ENCODE data around the gene MGRN1. TPM values are rescaled to one million over a fixed set of nuclear protein-coding genes. Genes with fewer than 3 reads are reported as not detected.

Gene MGRN1
- total RNA-seq, 1 experiment from 2014 or later = 13.3 TPM

GRCh38 chr16:4602331-4602730 is 22.3 kb upstream of the MGRN1 start:
- in situ Hi-C loops (cut with HindIII; ENCODE audit: low sequenced_read_pairs) = no loop called here
- no peak for DNase-seq (ENCODE audit: low spot score)

GRCh38 chr16:4603624-4604170 is 20.9 kb upstream of the MGRN1 start:
- no peak for DNase-seq (ENCODE audit: low spot score)
- in situ Hi-C loops (cut with HindIII; ENCODE audit: low sequenced_read_pairs) = no loop called here

GRCh38 chr16:4604401-4604800 is 20.2 kb upstream of the MGRN1 start:
- DNase-seq (ENCODE audit: low spot score) = no peak
- in situ Hi-C loops (cut with HindIII; ENCODE audit: low sequenced_read_pairs) = no loop called here

GRCh38 chr16:4606354-4606753 is 18.3 kb upstream of the MGRN1 start:
- no peak for DNase-seq (ENCODE audit: low spot score)
- in situ Hi-C loops (cut with HindIII; ENCODE audit: low sequenced_read_pairs) = no loop called here

GRCh38 chr16:4607841-4608703 is 16.6 kb upstream of the MGRN1 start:
- in situ Hi-C loops (cut with HindIII; ENCODE audit: low sequenced_read_pairs) = no loop called here
- no peak for DNase-seq (ENCODE audit: low spot score)

- no peak for DNase-seq (ENCODE audit: low spot score)
- in situ Hi-C loops (cut with HindIII; ENCODE audit: low sequenced_read_pairs) = no loop called here
These were observed 16.0 kb upstream of the MGRN1 start for GRCh38 chr16:4608704-4608980.

GRCh38 chr16:4609200-4610010 is 15.2 kb upstream of the MGRN1 start:
- in situ Hi-C loops (cut with HindIII; ENCODE audit: low sequenced_read_pairs) = no loop called here
- no peak for DNase-seq (ENCODE audit: low spot score)

GRCh38 chr16:4610011-4611005 is 14.3 kb upstream of the MGRN1 start:
- in situ Hi-C loops (cut with HindIII; ENCODE audit: low sequenced_read_pairs) = no loop called here
- DNase-seq (ENCODE audit: low spot score) = no peak

GRCh38 chr16:4611337-4612021 is 13.1 kb upstream of the MGRN1 start:
- in situ Hi-C loops (cut with HindIII; ENCODE audit: low sequenced_read_pairs) = no loop called here
- DNase-seq (ENCODE audit: low spot score) = no peak

- DNase-seq (ENCODE audit: low spot score) = no peak
- in situ Hi-C loops (cut with HindIII; ENCODE audit: low sequenced_read_pairs) = no loop called here
These were observed 12.1 kb upstream of the MGRN1 start for GRCh38 chr16:4612474-4612931.

- DNase-seq (ENCODE audit: low spot score) = no peak
- in situ Hi-C loops (cut with HindIII; ENCODE audit: low sequenced_read_pairs) = no loop called here
These were observed 11.5 kb upstream of the MGRN1 start for GRCh38 chr16:4612977-4613635.

- in situ Hi-C loops (cut with HindIII; ENCODE audit: low sequenced_read_pairs) = no loop called here
- no peak for DNase-seq (ENCODE audit: low spot score)
These were observed 10.7 kb upstream of the MGRN1 start for GRCh38 chr16:4613636-4614570.

GRCh38 chr16:4614571-4615383 is 9.8 kb upstream of the MGRN1 start, which contains the start of gene UBALD1:
Gene UBALD1 (minus strand): TSS chr16:4614888. CDS start chr16:4614797, 91 bp downstream.
- peak; percentile 84 for DNase-seq (ENCODE audit: low spot score)
- in situ Hi-C loops (cut with HindIII; ENCODE audit: low sequenced_read_pairs) = no loop called here

- in situ Hi-C loops (cut with HindIII; ENCODE audit: low sequenced_read_pairs) = no loop called here
- DNase-seq (ENCODE audit: low spot score) = no peak
These were observed 9.1 kb upstream of the MGRN1 start for GRCh38 chr16:4615384-4616046.

GRCh38 chr16:4616047-4616811 is 8.4 kb upstream of the MGRN1 start:
- in situ Hi-C loops (cut with HindIII; ENCODE audit: low sequenced_read_pairs) = no loop called here
- DNase-seq (ENCODE audit: low spot score) = peak; percentile 100
